ENCODE data around the gene CFLAR.

DNA sequence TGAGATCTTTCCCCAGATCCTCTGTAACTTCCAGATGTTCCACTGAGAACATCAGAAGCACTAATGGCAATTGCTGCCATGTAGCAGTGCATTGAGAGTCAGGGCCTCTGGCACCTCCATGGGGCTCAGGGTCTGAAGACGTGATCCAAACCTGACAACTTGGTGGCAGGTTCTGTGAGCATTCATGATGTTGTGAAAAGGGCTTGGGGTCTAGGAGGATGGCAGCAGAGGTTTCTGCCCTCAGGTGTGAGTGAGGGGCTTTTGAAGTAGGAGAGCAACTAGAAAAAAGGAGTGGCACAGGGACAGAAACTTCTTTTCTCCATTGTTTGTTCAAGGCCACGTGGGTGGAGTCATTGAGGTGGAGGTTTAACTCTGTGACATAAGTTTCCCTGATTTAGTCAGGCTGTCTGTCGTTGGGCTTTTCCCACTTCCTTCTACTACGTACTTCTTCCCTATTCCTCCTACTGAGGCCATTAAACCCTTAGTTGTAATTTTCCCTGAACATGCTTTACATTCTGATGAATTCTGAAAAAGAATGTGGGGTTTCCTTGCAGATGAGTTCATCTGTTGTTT is 13.1 kb downstream of the CFLAR start:
- TF ChIP-seq, protein P1, sequence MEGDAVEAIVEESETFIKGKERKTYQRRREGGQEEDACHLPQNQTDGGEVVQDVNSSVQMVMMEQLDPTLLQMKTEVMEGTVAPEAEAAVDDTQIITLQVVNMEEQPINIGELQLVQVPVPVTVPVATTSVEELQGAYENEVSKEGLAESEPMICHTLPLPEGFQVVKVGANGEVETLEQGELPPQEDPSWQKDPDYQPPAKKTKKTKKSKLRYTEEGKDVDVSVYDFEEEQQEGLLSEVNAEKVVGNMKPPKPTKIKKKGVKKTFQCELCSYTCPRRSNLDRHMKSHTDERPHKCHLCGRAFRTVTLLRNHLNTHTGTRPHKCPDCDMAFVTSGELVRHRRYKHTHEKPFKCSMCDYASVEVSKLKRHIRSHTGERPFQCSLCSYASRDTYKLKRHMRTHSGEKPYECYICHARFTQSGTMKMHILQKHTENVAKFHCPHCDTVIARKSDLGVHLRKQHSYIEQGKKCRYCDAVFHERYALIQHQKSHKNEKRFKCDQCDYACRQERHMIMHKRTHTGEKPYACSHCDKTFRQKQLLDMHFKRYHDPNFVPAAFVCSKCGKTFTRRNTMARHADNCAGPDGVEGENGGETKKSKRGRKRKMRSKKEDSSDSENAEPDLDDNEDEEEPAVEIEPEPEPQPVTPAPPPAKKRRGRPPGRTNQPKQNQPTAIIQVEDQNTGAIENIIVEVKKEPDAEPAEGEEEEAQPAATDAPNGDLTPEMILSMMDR (IDR thresholded peaks at IDR 0.05) = no peak
- no peak for TF ChIP-seq POLR2A (IDR thresholded peaks at IDR 0.05)

All from tibial nerve (tissue), 3 donors.